HuH-7 (cell line): ENCODE results near the gene FCRLB.
"Not testable (repeated sequence)": the region's sequence is repeated elsewhere in the genome, so short reads cannot be mapped to it uniquely, and the experiment has no call there.

Experiments used
- DNase-seq: peaks from one replicate; pipeline ENCODE4 v3.0.0; 2011; ENCODE audit warnings: low spot score

FCRLB gene, protein sequence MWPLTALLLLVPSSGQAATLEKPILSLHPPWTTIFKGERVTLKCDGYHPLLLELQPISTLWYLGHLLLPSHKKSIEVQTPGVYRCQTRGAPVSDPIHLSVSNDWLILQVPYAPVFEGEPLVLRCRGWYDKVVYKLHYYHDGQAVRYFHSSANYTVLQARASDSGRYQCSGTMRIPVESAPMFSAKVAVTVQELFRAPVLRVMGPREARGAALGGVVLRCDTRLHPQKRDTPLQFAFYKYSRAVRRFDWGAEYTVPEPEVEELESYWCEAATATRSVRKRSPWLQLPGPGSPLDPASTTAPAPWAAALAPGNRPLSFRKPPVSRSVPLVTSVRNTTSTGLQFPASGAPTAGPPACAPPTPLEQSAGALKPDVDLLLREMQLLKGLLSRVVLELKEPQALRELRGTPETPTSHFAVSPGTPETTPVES

DNA sequence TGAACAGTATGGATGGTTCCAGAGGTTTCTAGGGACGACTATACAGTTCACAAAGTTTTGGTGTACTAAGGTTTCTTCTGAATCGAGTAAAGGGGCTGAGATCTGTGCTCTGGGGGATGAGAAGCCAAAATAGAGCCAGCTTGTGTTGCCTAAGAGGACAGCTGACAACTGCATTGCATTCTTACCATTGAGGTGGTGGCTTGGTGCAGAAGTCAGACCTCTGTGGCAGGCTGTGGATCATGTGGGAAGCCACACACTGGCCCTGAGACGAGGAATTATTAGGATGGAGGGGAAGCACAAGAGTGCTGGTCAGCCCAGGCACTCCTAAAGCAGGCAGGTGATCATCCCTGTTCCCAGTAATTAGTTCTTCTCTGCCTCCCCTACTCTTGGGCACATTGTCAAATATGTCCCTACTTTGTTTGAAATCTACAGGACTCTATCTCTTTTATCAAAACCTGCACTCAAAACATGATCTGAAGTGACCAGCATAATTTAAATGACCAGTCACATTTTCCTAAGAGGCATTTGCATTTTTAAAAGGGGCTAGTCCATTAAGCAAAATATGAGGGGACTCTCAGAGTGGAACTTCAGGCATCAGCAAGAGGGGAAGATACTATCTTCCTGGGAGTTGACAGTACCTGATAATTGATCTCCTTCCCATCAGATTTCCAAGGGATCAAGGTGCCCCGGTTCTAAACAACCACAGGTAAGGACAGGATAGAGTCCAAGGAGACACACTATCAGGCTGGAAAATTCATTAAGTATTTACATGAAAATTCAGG lies at the start of gene FCRLB:
TSS of gene FCRLB (plus strand) at position 589 of the 782 bp plus-strand sequence. CDS start 1,129 bp downstream, outside the sequence.
- DNase-seq = no peak

DNA sequence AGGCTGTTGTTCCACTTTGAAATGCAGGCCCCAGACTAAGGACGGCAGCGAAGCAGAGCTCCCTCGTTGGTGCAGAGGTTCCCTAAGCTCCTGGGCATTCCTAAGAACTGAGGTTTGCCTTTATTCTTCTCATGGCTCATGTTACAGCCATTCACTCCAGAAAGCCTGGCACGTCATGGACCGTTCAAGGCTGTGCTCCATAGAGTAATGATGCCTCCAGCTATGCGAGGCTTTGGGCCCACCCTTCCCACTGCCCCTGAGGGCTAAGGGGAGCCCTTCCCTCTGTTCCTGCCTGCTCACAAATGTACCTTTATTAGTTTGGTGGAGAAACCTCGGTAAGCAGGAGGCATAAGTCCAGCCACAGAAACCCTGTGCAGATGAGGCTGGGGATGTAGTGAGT lies 47.9 kb upstream of the FCRLB start:
- DNase-seq = not testable (repeated sequence)

DNA sequence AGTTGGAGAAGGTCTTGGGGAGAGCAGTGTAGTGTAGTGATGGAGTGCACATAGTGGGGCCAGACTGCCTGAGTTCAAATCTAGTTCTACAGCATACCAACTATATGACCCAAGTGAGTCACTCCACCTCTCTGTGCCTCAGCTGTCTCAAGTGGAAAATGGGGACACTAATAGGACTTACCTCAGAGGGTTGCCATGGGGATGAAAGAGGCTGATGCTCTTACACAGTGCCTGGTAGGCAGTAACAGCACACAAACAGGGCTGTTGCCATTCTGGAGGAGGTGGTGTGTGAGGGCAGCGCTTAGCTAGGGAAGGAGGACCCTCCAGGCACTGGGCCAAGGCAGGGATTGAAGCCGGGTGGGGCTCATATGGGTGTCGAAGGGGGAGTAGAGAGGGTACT lies 46.9 kb upstream of the FCRLB start:
- not testable (repeated sequence) for DNase-seq

DNA sequence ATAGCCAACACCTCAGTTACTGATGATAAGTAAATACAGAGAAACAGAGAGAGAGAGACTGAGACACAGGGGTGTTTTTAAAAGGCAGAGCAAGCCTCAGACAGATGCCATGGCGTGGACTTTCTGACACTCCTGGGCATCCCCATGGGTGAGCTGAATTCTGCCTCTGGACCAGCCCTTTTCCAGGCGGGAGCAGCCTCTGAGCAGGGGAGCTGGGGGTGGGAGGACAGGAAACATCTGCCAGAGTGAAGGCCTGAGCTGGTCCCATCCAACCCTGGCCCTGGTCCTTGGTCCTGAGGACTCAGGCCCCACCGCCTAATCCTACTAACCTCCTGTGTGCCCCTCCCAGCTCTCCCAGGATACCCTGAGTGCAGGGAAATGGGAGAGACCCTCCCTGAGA lies 46.4 kb upstream of the FCRLB start:
- not testable (repeated sequence) for DNase-seq

DNA sequence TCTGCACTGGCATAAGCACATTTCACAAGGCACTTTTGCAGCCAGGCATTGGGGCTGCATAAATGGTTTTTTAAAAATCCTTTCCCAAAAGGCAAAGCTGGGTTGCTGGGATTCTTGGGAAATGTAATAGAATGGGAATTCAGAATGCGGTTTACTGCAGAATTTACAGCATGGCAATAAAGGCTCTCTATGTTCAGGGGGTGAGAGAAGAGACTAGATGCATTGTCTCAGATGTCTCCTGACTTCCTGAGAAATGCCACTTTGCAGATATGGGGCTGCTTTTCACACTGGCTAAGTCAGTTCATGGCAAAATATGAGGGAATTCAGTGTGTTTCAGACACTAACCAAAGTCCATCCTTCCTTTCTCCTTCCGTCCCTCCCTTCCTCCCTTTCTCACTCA lies 44.9 kb upstream of the FCRLB start:
- DNase-seq = no peak

DNA sequence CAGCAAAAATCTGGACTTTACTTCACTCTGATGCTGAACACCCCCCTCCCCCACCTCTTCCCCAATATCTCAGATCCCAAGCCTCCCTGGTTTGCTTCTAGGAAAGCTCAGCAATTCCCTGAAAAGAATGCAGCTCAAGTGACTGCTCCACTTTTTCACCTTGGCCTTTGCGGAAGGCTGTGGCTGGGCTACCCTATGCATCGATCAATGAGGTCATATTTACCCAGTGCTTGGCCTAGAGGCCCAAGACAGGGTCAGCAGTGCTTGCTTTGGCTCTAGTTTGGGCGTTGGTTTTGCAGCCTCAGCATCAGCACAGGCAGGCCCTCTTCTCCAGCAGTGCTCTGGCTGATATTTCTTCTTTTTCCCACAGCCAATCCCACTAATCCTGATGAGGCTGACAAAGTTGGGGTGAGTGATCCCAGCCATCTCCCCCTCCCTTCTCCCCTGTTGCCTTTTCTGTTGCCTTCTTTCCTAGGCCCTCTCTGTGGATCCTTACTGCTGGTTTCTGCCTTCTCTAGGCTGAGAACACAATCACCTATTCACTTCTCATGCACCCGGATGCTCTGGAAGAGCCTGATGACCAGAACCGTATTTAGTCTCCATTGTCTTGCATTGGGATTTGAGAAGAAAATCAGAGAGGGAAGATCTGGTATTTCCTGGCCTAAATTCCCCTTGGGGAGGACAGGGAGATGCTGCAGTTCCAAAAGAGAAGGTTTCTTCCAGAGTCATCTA lies 44.2 kb upstream of the FCRLB start:
- peak; percentile 58 for DNase-seq

DNA sequence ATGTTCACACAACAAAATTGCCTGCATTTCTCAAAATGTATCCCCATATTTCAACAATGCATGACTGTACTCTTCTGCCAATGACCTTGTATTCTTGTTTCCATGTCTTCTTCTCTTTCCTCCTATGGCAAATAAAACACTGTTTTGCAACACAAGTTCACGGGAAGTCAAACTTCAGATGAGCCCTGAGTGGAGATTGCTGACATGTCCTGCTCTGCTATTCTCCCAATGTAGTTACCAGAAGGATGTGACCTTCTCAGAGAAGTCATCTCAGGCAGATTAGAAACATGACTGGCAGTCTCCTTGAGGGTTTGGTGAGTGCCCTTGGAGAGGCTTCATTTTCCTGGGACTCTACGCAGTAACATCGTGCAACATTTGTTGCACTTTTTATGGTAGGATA lies 42.8 kb upstream of the FCRLB start:
- no peak for DNase-seq

DNA sequence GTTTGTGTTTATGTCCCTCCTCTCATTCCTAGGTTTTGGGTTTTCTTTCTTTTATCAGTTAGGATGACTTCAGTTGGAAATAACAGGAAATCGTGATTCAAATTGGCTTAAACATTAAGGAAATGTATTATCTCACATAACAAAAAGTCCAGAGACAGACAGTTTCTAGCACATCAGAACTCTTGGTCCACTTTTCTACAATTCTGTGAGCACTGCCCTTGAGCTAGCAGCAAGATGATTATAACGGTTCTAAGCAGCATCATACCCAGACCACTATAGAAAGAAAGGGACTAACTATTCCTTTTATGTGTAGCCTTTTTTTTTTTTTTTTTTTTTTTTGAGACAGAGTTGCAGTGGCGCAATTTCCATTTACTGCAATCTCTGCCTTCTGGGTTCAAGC lies 39.5 kb upstream of the FCRLB start:
- DNase-seq = no peak

DNA sequence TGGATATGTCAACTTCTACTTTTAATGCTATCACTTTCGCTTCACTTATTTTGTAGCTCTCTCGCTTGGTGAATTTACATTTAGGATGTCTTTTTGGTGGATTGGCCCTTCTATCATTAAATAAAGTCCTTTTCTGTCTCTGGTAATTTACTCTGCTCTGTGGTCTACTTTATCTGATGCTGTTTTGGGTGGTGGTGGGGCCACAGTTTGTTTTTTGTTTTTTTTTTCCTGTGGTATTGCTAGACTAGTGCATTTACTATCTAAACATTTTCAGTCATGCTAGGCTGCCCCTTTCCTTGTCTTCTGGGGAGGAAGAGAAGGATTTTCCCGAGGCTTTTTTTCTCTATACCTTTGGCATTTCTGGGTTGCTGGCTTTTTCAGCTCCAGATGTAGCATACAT lies 32.4 kb upstream of the FCRLB start:
- DNase-seq = no peak

DNA sequence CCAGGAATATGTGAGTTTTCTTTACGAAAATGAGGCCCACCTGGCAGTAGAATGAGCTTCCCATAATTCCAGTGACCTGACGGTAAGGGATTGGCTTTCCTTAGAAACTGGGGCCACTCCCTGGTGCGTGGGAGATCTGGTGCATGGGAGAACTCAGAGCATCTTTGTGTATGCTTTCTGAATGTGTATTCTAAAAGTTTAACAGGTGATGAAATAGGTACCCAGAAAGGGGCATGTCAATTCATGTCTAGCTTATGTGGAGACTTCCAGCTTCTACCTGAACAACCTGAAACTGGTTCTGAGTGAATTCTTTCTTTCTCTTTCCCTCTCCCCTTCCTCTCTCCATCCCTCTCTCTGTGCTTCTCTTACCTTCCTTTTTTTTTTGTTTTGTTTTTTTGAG lies 29.5 kb upstream of the FCRLB start:
- no peak for DNase-seq

DNA sequence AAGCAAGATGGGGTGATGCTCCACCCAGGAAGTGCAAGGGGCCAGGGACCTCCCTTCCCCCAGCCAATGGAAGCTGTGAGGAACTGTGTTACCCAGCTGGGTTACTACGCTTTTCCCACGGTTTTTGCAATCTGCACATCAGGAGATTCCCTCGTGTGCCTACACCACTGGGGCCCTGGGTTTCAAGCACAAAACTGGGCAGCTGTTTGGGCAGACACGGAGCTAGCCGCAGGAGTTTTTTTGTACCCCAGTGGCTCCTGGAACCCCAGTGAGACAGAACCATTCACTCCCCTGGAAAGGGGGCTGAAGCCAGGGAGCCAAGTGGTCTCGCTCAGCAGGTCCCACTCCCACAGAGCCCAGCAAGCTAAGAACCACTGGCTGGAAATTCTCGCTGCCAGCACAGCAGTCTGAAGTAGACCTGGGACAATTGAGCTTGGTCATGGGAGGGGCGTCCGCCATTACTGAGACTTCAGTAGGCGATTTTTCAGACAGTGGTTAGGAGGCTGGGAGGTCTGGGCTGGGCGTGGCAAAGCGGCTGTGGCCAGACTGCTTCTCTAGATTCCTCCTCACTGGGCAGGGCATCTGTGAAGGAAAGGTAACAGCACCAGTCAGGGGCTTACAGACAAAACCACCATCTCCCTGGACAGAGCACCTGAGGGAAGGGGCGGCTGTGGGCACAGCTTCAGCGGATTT lies 28.2 kb upstream of the FCRLB start:
- not testable (repeated sequence) for DNase-seq

DNA sequence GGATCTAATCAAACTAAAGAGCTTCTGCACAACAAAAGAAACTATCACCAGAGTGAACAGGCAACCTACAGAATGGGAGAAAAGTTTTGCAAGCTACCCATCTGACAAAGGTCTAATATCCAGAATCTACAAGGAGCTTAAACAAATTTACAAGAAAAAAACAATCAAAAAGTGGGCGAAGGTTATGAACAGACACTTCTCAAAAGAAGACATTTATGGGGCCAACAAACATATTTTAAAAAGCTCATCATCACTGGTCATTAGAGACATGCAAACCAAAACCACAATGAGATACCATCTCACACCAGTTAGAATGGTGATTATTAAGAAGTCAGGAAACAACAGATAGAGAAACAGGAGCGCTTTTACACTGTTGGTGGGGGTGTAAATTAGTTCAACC lies 23.0 kb upstream of the FCRLB start:
- DNase-seq = not testable (repeated sequence)

DNA sequence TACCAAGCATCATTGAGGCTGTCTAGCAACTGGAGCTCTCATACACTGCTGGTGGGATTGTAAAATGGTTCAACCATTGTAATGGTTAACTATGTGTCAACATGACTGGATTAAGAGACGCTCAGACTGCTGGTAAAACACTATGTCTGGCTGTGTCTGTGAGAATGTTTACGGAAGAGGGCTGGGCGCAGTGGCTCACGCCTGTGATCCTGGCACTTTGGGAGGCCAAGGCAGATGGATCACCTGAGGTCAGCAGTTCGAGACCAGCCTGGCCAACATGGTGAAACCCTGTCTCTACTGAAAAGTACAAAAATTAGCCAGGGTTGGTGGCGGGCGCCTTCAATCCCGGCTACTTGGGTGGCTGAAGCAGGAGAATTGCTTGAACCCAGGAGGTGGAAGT lies 19.1 kb upstream of the FCRLB start:
- DNase-seq = peak; percentile 28

DNA sequence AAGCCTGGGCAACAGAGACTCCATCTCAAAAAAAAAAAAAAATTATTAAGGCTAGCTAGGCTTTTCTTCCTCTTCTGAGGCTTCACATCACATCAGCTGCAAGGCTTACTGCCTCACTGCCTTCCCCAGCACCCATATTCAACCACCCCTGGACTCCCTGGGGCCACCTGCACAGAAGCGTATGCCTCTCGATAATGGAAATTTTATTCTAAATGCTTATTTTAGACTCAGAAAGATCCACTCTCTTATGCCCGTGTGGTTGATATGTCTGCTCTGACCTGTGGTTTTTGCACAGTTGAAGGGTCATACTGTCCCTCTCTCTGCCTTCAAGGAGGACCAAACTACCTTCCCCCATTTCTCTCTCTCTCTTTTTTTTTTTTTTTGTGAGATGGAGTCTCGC lies 15.8 kb upstream of the FCRLB start:
- no peak for DNase-seq

DNA sequence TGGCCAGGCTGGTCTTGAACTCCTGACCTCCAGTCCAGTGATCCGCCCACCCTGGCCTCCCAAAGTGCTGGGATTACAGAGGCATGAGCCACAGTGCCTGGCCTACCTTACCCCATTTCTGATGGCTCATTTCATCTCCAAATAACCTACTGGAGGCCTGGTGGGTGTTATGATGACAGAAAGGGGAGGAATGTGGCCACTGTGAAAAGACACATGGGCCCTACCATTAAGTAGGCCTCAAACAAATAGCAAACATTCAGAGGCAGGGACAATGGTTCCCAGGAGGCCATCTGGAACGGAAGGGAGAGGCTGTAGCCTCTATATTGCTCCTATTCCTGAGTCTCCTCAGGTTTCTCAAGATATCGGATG lies 15.2 kb upstream of the FCRLB start:
- no peak for DNase-seq

DNA sequence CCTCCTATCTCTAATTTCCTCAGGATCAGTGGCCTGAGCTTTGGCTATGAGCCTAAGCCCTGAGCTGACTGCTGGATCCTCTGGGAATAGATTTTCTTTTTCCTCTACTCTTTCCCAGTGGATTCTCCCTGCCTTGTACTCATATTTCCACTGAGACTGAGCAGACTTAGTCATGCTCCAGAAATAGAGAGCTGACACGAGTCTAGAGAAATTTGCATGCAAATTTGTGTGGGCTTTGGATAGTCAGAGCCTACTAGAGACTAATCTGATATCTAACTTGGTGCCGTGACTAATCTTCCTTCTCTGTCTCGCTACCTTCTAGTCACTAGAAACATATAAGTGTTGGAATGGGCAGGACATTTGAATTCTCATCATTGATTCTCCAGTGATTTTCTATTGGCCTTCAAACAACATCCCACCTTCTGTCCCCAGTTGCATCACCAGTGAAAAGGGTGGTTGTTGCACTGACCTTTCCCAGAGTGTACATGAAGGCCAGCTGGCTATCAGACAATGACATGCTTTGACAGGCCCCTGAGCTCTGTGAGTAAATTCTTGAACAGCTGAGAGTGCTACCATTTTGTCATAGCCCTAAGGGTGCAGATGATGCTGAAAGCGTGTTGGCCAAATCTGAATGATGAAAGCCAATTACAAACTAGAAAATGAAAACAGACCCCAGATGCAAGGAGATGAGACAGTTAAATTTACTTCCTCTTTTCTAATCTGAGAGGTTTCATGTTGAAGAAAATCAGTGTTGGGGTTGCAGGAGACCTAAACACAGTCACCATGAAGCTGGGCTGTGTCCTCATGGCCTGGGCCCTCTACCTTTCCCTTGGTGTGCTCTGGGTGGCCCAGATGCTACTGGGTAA lies 14.6 kb upstream of the FCRLB start, which contains the start of gene FCRLA:
TSS of gene FCRLA (plus strand) at position 748 of the 866 bp plus-strand sequence. CDS start at position 784, 36 bp downstream.
- no peak for DNase-seq

DNA sequence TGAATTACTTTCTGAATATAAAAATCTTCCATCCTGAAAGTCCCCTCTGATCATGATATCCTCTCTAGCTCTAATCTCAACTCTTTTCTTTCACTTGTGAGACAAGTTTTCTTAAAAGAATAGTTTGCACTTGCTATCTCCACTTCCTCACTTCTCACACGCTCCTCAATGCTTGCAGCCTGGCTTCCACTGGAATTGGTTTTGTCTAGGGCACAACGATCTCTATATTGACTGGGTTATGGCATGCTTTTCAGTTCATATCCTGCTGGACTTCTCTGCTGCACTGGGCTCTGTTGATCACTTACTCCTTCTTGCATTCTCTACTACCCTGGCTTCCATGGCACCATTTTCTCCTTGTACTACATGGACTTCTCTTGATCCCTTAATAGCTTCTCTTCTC lies 13.8 kb upstream of the FCRLB start:
- DNase-seq = no peak

DNA sequence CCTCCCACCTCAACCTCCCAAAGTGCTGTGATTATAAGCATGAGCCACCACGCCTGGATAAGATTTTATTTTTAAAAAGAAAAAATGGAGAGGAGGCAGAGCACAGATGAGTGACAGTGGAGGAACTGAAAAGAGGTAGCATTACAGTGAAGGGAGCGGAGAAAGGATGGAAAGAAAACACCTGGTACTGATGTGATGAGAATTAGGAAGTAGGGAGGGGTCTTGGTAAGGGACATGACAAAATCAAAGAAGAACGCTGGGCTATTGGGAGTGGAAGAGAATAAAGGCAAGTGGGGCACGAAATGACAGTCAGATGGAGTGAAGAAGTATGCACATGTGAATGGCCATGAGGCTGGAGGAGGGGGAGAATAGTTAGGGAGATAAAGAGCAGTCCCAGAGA lies 12.0 kb upstream of the FCRLB start:
- no peak for DNase-seq

DNA sequence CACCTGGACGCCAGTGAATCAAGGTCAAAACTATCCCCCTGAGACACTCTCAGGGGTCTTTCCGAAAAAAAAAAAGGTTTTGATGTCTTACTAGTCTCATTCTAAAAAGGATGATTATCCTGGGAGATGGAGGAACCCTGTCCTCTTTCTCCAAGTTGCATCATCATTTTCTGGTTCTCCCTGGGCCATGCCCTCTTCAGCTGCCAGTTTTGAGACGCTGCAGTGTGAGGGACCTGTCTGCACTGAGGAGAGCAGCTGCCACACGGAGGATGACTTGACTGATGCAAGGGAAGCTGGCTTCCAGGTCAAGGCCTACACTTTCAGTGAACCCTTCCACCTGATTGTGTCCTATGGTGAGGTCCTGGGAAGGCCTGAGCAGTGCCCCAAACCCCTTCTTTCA lies 10.8 kb upstream of the FCRLB start:
- no peak for DNase-seq

DNA sequence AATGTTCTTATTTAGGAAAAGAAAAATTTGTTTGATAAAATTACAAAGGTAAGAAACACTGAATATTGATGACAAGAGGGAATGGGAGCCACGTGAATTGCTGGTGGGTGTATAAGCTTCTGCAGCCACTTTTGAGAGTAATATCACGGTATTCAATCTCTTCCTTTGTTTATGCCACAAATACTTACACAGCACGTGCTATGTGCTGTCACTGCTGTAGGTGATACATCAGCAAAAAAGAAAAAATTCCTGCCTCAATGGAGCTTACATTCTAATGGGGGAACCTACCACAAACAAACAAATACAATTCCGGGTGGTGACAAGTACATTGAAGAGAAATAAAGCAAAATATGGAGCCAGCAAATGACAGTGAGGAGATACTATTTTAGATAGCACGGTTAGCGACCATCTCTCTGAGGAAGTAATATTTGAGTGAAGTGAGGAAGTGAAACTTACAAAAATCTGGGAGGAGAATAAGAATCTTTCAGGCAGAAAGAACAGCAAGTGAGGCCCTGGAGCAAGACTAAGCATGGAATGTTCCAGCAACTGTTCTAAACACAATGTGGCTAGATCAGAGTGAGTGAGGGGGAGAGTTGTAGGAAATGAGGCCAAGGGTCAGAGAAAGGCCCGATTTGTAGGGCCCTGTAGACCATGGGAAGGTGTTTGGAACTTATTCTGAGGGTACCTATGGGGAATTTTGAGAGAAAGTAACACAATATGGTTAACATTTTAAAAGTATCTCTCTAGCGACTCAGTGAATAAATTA lies 2.6 kb upstream of the FCRLB start:
- no peak for DNase-seq

DNA sequence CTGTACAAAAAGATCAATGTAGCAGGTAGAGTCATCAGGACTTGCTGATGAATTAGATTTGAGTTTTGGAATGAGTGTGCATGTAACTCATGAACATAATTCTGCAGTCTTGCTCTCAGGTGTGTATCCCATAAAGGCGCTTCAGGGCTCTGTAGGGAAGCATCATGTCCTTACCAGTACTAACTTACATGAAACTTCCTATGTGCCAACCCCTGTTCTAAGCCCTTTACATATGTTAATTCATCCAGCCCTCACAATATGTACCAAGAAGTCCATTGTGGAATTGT lies 2.1 kb upstream of the FCRLB start:
- DNase-seq = no peak
